ENCODE measurements around the gene PPP3CB.

DNA sequence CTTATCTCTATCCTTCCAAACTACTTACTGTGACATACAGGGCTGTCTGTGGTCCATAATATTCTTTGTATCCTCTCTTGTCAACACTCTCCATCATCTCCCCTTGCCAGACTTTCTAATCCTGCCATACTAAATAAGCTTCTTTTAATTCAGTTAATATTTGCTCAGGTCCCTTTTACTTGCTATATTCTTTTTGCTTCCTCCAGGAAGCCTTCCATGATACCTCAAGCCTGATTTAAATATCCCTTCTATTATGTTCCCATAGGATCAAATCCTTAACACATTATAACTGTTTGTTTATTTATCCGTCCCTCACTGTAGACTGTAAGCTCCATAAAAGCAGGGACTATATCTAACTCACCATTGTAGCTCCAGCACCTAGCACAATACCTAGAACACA is 7.2 kb upstream of the PPP3CB start:
- TF ChIP-seq MAX (IDR thresholded peaks at IDR 0.05; ENCODE audit: insufficient read depth, insufficient read length) (no peak), POLR2AphosphoS5 (IDR thresholded peaks at IDR 0.05; ENCODE audit: insufficient read depth, low read depth, low read length) (no peak)
- TF ChIP-seq, protein P1, sequence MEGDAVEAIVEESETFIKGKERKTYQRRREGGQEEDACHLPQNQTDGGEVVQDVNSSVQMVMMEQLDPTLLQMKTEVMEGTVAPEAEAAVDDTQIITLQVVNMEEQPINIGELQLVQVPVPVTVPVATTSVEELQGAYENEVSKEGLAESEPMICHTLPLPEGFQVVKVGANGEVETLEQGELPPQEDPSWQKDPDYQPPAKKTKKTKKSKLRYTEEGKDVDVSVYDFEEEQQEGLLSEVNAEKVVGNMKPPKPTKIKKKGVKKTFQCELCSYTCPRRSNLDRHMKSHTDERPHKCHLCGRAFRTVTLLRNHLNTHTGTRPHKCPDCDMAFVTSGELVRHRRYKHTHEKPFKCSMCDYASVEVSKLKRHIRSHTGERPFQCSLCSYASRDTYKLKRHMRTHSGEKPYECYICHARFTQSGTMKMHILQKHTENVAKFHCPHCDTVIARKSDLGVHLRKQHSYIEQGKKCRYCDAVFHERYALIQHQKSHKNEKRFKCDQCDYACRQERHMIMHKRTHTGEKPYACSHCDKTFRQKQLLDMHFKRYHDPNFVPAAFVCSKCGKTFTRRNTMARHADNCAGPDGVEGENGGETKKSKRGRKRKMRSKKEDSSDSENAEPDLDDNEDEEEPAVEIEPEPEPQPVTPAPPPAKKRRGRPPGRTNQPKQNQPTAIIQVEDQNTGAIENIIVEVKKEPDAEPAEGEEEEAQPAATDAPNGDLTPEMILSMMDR (IDR thresholded peaks at IDR 0.05; ENCODE audit: extremely low read depth in 1 of 2, insufficient read depth in 1 of 2, low read depth in 1 of 2, low read length in 2 of 2): no peak

Data from endothelial cell of umbilical vein (primary cell).